Fibroblast of peridontal ligament (primary cell): ENCODE measurements around the gene CYS1.

ENCODE experiments used
- DNase-seq: peaks from one replicate; pipeline ENCODE4 v3.0.0-alpha.2; 2010; ENCODE audit errors: extremely low read depth

The CYS1 gene

GRCh38 chr2:10072656-10073480 is 7.3 kb downstream of the CYS1 start:
- DNase-seq, result peak; percentile 90

DNA sequence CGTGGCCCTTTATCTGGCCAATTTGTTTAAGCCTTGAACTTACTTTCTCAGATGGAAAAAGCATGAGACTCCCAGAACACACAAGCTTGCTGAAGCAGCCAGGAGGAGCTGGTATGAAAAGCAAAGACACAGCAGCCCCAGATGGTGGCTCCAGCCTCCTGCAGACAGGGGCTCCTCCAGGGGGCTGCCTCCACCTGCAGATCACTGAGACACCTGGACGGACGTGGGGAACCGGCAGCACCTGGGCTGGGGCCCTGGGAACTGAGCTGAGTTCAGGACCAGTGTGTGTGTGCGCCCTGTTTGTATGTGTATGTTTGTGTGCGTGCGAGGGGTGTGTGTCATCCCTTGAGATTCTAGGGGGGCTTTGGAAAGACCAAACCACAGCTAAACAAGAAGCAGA is 8.6 kb downstream of the CYS1 start:
- DNase-seq, result no peak

DNA sequence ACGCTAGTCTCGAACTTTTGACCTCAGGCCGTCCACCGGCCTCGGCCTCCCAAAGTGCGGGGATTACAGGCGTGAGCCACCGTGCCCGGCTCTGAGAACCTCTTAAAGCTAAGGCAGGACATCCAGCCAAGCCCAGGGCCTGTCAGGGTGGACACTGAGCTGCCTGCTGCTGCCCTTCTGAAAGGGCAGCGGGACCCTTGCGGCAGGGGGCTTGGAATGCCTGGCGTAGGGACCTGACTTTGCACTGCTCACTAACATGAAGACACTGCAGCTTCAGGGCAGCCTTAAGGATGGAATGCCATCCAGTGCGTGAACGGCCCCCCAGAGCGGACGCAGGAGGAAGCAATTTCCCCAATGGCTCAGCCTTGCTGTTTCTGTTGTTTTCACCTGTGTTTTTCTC is 9.0 kb downstream of the CYS1 start:
- no peak for DNase-seq

DNA sequence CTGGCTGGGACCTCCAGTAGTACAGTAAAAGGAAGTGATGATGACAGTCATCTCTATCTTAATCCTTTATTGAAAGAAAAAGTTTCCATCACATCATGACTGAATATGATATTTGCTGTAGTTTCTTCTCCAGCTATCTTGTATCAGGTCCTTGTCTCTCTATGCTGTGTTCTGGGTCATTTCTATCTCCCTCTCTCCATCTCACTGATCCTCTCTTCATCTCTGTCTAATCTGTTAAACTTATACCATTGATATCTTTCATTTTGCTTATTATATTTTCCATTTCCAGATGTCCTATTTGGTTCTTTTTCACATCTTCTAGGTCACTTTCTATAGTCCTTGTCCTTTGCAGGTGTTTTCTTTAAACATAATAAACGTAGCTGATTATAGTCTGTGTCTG is 12.3 kb downstream of the CYS1 start:
- DNase-seq, result no peak

DNA sequence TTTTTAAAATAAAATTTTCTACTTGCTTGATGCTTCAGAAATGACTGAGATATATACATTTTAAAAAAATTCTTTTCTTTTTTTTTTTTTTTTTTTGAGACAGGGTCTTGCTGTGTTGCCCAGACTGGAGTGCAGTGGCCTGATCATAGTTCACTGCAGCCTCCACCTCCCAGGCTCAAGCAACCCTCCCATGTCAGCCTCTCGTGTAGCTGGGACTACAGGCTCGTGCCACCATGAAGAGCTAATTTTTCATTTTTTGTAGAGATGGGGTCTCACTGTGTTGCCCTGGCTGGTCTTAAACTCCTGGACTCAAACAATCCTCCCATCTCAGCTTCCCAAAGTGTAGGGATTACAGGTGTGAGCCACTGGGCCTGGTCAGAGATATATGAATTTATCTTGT is 12.9 kb downstream of the CYS1 start:
- DNase-seq, result no peak

DNA sequence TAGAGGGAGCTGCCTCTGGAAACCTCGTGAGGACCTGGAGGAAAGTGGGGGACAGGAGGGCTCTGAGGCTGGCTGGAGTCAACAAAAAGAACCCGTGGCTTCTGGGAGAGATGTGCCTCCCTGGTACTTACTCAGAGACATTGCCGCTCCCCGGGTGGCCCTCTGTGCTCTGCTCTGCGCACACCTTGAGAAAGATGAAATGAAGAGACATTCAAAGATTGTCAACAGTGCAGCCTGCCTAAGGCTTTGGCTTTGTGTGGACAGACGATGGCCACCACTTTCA is 14.5 kb downstream of the CYS1 start:
- DNase-seq, result no peak

DNA sequence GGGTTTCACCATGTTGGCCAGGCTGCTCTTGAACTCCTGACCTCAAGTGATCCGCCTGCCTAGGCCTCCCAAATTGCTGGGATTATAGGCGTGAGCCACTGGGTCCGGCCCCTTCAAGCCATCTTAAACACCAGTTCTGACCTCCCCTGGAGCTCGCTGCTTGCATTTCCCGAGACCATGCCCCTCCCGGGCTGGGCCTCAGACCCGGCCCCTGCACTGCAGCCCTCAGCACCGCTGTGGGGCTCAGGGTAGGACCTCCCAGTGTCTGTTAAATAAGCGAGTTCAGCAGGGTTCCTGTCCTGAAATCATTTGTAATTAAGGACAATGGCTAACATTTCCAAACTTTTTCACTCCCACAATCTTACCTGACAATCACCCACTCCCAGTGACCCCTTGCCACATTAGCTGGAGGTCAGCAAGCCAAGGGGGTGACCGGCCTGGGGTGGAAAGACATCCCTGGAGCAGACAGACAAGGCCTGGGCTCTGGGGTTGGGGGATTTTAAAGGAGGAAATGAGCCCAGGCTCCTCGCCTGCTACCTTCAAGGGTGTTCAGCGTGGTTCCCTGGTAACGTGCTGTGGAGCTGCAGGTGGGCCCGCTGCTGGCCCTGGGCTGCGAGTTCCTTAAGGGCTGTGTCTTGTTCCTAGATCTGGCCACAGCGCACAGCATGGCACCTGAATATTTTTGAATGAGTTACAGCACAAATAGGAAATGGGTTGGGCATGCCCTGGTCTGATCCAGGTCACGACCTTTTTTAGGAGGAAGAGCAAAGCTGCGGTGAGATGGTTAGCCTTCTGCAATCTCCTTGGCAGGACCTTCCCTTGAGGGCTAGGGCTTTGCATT is 15.1 kb downstream of the CYS1 start:
- DNase-seq, result no peak

- DNase-seq, result no peak
Measured at GRCh38 chr2:10063566-10063965, 16.6 kb downstream of the CYS1 start.

DNA sequence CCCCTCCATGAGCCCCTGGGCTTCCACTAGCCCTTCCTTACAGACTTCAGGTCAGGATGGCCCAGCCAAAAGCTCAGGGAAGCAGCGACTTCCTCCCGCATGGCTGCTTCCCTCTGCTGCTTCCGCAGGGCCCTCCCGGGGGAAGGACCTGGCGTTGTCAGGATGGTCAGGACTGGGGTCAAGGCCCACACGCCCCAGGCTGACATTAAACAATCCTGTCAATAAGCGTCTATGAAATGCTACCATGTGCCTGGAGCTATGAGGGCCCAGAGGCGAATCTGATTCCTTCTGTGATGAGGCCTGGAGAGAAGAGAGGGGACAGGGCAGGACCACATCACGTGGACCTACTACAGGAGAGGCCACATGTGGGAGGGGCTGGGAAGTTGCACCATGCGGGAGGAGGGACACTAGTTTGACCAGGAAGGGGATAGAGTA is 17.3 kb downstream of the CYS1 start:
- DNase-seq, result no peak

- DNase-seq, result no peak
Measured at GRCh38 chr2:10061221-10061925, 18.8 kb downstream of the CYS1 start.

DNA sequence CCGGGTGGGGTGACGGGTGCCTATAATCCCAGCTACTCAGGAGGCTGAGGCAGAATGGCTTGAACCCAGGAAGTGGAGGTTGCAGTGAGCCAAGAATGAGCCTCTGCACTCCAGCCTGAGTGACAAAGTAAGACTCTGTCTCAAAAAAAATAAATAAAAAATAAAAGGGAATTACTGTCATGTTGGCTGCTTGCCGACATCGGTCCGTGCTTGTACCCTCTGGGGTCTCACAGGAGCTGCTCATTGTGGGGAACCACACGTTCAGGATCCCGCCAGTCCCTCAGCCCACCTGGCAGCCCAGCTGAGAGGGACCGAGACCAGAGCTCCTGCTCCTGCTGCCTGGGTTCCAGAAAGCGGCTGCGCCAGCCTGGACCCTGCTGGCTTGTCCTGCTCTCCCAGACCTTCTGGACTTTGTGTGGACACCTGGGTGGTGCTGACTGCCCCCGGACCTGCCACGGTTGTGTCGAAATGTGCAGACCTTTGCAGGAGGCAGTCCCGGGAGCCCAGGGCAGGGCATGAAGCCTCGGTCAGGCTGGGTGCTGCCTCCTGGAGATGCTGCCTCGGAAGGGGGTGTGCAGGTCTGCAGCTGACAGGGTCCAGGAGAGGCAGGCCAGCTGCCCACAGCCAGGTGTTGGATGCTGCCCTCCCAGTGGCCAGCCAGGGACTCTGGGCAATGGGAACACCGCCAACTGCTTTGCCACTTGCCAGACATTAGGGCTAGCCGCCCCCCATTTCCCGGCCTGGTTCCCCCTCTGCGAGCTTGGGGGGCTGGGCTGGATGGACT is 20.5 kb downstream of the CYS1 start:
- no peak for DNase-seq

GRCh38 chr2:10059016-10059351 is 21.2 kb downstream of the CYS1 start:
- DNase-seq, result no peak

GRCh38 chr2:10058251-10059015 is 21.8 kb downstream of the CYS1 start:
- DNase-seq, result no peak

- peak; percentile 79 for DNase-seq
Measured at GRCh38 chr2:10057231-10058107, 22.7 kb downstream of the CYS1 start.

- peak; percentile 18 for DNase-seq
Measured at GRCh38 chr2:10056439-10056838, 23.8 kb downstream of the CYS1 start.

DNA sequence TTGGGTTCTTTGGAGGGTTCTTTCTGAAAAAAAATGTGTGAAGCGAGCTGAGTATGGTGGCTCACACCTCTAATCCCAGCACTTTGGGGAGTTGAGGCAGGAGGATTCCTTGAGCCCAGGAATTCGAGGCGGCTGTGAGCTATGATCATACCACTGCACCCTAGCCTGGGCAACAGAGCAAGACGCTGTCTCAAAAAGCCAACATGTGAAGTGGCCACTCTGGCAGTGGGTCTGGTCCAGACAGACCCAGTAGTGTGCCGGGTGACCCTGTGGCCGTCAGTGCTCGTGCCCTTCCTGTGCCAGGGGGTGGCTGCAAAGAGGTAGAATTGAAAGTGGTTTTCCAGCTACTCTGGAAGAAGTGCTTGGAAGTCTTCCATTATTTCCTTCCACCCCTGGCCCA is 25.2 kb downstream of the CYS1 start:
- no peak for DNase-seq

DNA sequence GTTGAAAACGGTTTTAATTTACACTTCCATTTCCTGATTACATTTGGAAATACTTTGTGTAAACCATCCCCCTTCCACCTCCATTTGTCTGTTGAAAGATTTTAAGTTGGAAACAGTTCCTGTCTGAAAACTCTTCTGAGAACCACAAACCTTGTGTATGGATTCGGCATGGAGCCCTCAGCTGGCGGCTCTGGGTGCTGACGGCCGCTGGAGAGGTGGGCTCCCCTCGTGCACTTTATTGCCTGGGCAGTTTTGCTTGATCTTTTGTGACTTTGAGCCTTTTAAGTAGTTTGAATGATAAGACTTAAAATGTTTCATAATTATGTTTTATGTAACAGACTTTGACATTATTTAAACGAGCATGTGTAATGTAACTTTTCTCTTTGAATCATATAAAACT is 25.8 kb downstream of the CYS1 start:
- DNase-seq, result no peak

GRCh38 chr2:10053351-10053750 is 26.9 kb downstream of the CYS1 start:
- no peak for DNase-seq

DNA sequence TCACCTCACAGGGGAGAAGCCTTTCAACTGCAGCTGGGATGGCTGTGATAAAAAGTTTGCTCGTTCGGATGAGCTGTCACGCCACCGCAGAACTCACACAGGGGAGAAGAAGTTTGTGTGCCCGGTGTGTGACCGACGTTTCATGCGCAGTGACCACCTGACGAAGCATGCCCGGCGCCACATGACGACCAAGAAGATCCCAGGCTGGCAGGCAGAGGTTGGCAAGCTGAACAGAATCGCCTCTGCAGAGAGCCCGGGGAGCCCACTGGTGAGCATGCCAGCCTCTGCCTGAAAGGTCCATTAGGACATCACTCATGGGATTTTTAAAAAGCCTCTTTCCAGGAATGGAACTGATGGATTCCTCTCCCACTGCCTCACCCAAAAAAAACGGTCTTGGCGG is 28.0 kb downstream of the CYS1 start:
- no peak for DNase-seq

GRCh38 chr2:10048501-10049171 is 31.6 kb downstream of the CYS1 start:
- peak; percentile 78 for DNase-seq
